Astrocyte of the spinal cord (primary cell): Measurements from ENCODE around the gene CLIC6.
"Not testable (repeated sequence)": the region's sequence is repeated elsewhere in the genome, so short reads cannot be mapped to it uniquely, and the experiment has no call there.

Experiments used
- DNase-seq: peaks from one replicate; pipeline ENCODE4 v3.0.0; 2011; ENCODE audit warnings: low read depth, low spot score
- H3K4me3 ChIP-seq: 2 replicates; pipeline ENCODE4 v1.5.1; 2011; ENCODE audit warnings: low read depth, mild to moderate bottlenecking, low read length, moderate library complexity
- CTCF ChIP-seq: IDR thresholded peaks from 2 replicates; pipeline ENCODE4 v1.5.1; 2012; ENCODE audit warnings: low read depth, mild to moderate bottlenecking, low read length, inconsistent platforms
- in situ Hi-C: cut with HindIII; loops from 2 replicates; pipeline ENCODE4 v1.10.0; 2017; ENCODE audit warnings: low sequenced_read_pairs

Gene CLIC6

GRCh38 chr21:34650861-34651431 lies 17.8 kb upstream of the CLIC6 start:
- DNase-seq = no peak
- TF ChIP-seq CTCF = no peak
- H3K4me3 ChIP-seq = no peak overlapping the region
- in situ Hi-C loops = no loop called here

GRCh38 chr21:34651642-34652041 lies 17.2 kb upstream of the CLIC6 start:
- no peak for TF ChIP-seq CTCF
- no peak for DNase-seq
- in situ Hi-C loops = no loop called here
- no peak overlapping the region for H3K4me3 ChIP-seq

- no peak for DNase-seq
- no peak for TF ChIP-seq CTCF
- in situ Hi-C loops = no loop called here
- no peak overlapping the region for H3K4me3 ChIP-seq
Observed at GRCh38 chr21:34653522-34653921, 15.3 kb upstream of the CLIC6 start.

- in situ Hi-C loops = no loop called here
- TF ChIP-seq CTCF = no peak
- H3K4me3 ChIP-seq = no peak overlapping the region
- no peak for DNase-seq
Observed at GRCh38 chr21:34661848-34662247, 6.9 kb upstream of the CLIC6 start.

- DNase-seq = no peak
- no peak for TF ChIP-seq CTCF
- H3K4me3 ChIP-seq = no peak overlapping the region
- in situ Hi-C loops = no loop called here
Observed at GRCh38 chr21:34667761-34668160, 1.0 kb upstream of the CLIC6 start.

GRCh38 chr21:34669149-34669879 lies 520 bp downstream of the CLIC6 start:
- no peak for DNase-seq
- TF ChIP-seq CTCF = no peak
- in situ Hi-C loops = no loop called here
- H3K4me3 ChIP-seq = no peak overlapping the region

- DNase-seq, H3K4me3 ChIP-seq, in situ Hi-C loops: not testable (repeated sequence)
Observed at GRCh38 chr21:34669880-34670219, 1.1 kb downstream of the CLIC6 start.
